T-helper 1 cell treated with Interleukin-12 subunit alpha and Interleukin-12 subunit beta and Interleukin-4 antibody, amounts not matched to agents 30 μg/mL and 1 μg/mL, for 36 hours (primary cell): ENCODE results near the gene WASL.
"Not testable (repeated sequence)": the region's sequence is repeated elsewhere in the genome, so short reads cannot be mapped to it uniquely, and the experiment has no call there.

ENCODE experiments used
- H3K27ac Mint-ChIP-seq: one replicate; pipeline ENCODE4 v1.8.0; 2021; ENCODE audit warnings: mild to moderate bottlenecking, mixed read lengths
- H3K27me3 Mint-ChIP-seq: one replicate; pipeline ENCODE4 v1.8.0; 2021; ENCODE audit warnings: low read depth, mixed read lengths
- H3K36me3 Mint-ChIP-seq: one replicate; pipeline ENCODE4 v1.8.0; 2021; ENCODE audit warnings: low read depth, mixed read lengths
- H3K4me1 Mint-ChIP-seq: one replicate; pipeline ENCODE4 v1.8.0; 2021; ENCODE audit warnings: low read depth, mixed read lengths
- H3K4me3 Mint-ChIP-seq: one replicate; pipeline ENCODE4 v1.8.0; 2021; ENCODE audit warnings: mild to moderate bottlenecking, moderate library complexity, mixed read lengths
- H3K9me3 Mint-ChIP-seq: one replicate; pipeline ENCODE4 v1.8.0; 2021; ENCODE audit warnings: mixed read lengths

Gene WASL

DNA sequence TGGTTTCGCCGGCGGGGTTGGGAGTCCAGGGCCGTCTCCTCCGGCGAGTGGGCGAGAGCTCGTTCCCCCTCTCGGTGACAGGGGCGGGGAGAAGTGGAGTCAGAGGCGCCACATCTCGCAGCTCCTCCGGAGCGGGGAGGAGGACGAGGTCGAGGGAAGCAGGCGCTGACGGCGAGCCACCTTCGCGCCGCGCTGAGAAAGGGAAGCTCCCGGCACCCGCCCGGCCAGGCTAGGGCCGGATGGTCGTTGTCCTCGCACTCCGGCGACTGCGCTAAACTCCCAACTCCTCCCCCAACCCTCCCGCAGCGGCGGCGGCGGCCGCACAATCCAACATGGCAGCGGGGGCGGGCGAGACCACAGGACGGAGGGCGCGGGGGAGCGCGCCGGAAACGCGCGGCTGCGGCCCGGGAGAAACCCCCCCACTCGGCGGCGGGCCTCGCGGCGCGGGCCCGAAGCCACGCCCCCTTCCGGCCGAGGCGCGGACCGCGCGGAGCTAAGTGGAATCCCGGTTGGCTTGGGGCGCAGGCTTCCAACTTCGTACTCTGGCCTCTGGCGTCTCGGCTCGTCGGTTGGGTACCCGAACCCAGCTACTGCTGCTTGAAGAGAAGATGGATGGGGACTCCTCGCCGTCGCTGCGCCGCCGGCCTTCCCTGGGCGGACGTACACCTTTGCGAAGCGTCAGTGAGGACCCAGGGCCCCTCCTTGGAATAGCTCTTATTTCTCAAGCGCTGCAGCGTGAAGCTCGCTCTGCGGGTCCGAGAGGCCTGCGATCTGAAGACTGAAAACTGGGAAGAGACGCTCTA is at the start of gene WASL:
Gene WASL (minus strand): TSS at position 270 of the 803 bp plus-strand sequence. CDS start 269 bp downstream, at position 1.
- Mint-ChIP-seq H3K9me3 (no peaks in the 10 kb centered on the region), H3K27me3 (peaks cover 15% of the 10 kb centered on the region), H3K4me1 (peaks cover 38% of the 10 kb centered on the region), H3K27ac (peak within 1 kb of the TSS; percentile 94), H3K36me3 (peaks cover 17% of the 10 kb centered on the region), H3K4me3 (peak within 1 kb of the TSS; percentile 89)

GRCh38 chr7:123797673-123798531 is 49.1 kb upstream of the WASL start:
- Mint-ChIP-seq H3K4me3 (no peak overlapping the region), H3K9me3 (no peaks in the 10 kb centered on the region), H3K27ac (no peak overlapping the region), H3K36me3 (no peaks in the 10 kb centered on the region), H3K27me3 (no peaks in the 10 kb centered on the region), H3K4me1 (no peaks in the 10 kb centered on the region)

DNA sequence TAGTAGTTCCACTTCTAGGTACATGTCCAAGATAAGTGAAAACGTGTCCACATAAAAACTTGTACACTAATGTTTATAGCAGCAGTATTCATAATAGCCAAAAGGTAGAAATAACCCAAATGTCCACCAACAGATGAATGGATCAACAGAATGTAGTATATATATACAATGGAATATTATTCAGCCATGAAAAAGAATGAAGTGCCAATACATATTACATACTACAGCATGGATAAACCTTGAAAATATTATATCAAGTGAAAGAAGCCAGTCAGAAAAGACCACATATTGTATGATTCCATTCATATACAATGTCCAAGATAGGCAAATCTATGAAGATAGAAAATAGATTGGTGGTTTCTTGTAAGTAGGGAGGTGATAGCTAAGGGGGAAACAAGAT is 47.8 kb upstream of the WASL start:
- no peak overlapping the region for H3K4me3 Mint-ChIP-seq
- H3K9me3 Mint-ChIP-seq = no peaks in the 10 kb centered on the region
- H3K27ac Mint-ChIP-seq = no peak overlapping the region
- no peaks in the 10 kb centered on the region for H3K36me3 Mint-ChIP-seq
- no peaks in the 10 kb centered on the region for H3K4me1 Mint-ChIP-seq
- H3K27me3 Mint-ChIP-seq = no peaks in the 10 kb centered on the region

DNA sequence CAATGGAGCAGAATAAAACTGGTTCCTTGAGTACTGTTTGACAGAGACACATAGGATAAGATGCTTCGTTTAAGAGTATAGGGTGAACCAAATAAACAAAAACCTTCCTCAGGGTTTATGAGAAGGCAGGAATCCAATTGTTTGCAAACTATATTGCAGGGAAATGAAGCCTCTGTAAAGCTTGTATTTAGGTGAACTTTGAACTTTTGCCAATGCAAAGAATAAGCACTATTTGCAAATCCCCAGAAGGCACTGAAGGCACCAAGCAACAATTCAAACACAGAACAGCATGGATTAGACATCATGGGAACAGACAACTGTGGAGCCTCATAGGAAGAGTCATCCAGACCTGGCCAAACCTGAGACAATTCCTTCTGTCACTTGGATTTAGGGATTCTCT is 47.1 kb upstream of the WASL start:
- H3K9me3 Mint-ChIP-seq = no peaks in the 10 kb centered on the region
- H3K27ac Mint-ChIP-seq = no peak overlapping the region
- no peak overlapping the region for H3K4me3 Mint-ChIP-seq
- no peaks in the 10 kb centered on the region for H3K36me3 Mint-ChIP-seq
- no peaks in the 10 kb centered on the region for H3K4me1 Mint-ChIP-seq
- H3K27me3 Mint-ChIP-seq = no peaks in the 10 kb centered on the region

GRCh38 chr7:123795116-123795515 is 46.3 kb upstream of the WASL start:
- H3K4me1 Mint-ChIP-seq, H3K4me3 Mint-ChIP-seq, H3K27me3 Mint-ChIP-seq, H3K36me3 Mint-ChIP-seq, H3K27ac Mint-ChIP-seq, H3K9me3 Mint-ChIP-seq: not testable (repeated sequence)

DNA sequence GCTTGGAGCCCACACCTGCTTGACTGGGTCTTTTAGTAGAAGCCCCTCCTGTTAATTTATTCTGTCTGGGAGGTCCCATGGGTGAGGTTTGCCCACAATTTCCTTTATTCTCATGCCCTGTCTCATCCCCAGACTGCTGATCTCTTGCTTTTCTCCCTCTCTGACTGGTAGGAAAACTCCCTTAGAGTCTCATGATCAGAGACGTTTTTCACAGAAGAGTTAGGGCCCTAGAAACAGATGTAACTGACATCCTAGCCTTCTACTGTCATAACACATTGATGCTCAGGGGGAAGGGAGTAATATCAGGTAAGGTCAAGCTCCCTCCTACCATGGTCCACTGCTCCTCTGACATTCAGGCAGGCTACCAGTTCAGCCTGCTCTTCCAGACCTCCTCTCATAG is 43.7 kb upstream of the WASL start:
- H3K36me3 Mint-ChIP-seq = no peaks in the 10 kb centered on the region
- H3K27ac Mint-ChIP-seq = no peak overlapping the region
- no peaks in the 10 kb centered on the region for H3K4me1 Mint-ChIP-seq
- H3K27me3 Mint-ChIP-seq = no peaks in the 10 kb centered on the region
- H3K9me3 Mint-ChIP-seq = no peaks in the 10 kb centered on the region
- H3K4me3 Mint-ChIP-seq = no peak overlapping the region

DNA sequence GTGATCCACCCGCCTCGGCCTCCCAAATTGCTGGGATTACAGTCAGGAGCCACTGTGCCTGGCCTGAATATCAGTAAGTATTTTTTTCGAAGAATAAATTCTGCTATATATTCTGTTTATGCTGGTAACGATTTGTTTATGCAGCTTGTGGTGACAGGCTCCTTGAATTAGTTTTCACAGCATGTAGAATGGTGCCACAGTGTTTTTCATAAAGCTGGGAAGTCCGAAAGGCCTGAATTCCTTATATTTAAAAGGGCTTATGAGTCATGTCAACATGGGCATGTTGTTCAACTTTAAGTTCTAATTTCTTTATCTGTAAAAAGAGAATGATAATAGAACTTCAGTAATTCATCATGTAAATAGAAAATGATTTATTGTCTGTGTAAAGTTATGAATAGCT is 42.2 kb upstream of the WASL start:
- no peaks in the 10 kb centered on the region for H3K9me3 Mint-ChIP-seq
- H3K27me3 Mint-ChIP-seq = no peaks in the 10 kb centered on the region
- no peak overlapping the region for H3K27ac Mint-ChIP-seq
- no peaks in the 10 kb centered on the region for H3K36me3 Mint-ChIP-seq
- no peak overlapping the region for H3K4me3 Mint-ChIP-seq
- no peaks in the 10 kb centered on the region for H3K4me1 Mint-ChIP-seq

GRCh38 chr7:123789817-123790216 is 41.0 kb upstream of the WASL start:
- no peaks in the 10 kb centered on the region for H3K36me3 Mint-ChIP-seq
- H3K27ac Mint-ChIP-seq = no peak overlapping the region

GRCh38 chr7:123789206-123789784 is 40.5 kb upstream of the WASL start:
- Mint-ChIP-seq H3K4me3 (no peak overlapping the region), H3K27me3 (no peaks in the 10 kb centered on the region), H3K9me3 (no peaks in the 10 kb centered on the region), H3K36me3 (no peaks in the 10 kb centered on the region), H3K27ac (no peak overlapping the region), H3K4me1 (no peaks in the 10 kb centered on the region)

More at GRCh38 chr7:123789817-123790216, 41.0 kb upstream of the WASL start:
- no peaks in the 10 kb centered on the region for H3K9me3 Mint-ChIP-seq
- no peaks in the 10 kb centered on the region for H3K27me3 Mint-ChIP-seq
- H3K4me3 Mint-ChIP-seq = no peak overlapping the region
- H3K4me1 Mint-ChIP-seq = no peaks in the 10 kb centered on the region

DNA sequence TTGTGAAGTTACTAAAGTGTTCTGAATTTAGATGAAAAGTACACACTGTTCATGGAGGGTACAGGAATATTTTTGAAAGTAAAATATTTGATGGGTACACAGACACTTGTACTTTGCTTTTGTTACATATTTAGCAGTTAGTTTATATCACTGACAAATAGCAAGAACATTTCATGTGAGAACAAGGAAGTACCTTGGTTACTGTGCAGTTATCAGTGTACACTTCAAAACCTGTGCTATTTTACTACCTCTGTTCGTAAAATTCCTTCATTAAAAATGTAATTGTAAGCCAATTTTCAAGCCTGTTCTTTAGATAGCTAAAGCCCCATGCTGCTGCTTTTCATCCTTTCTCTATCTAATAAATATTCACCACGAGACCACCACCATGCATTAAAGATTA is 39.8 kb upstream of the WASL start:
- no peaks in the 10 kb centered on the region for H3K27me3 Mint-ChIP-seq
- no peaks in the 10 kb centered on the region for H3K9me3 Mint-ChIP-seq
- no peak overlapping the region for H3K27ac Mint-ChIP-seq
- H3K36me3 Mint-ChIP-seq = no peaks in the 10 kb centered on the region
- H3K4me1 Mint-ChIP-seq = no peaks in the 10 kb centered on the region
- no peak overlapping the region for H3K4me3 Mint-ChIP-seq

GRCh38 chr7:123787220-123788007 is 38.6 kb upstream of the WASL start:
- Mint-ChIP-seq H3K4me3 (no peak overlapping the region), H3K9me3 (no peaks in the 10 kb centered on the region), H3K27ac (no peak overlapping the region), H3K27me3 (peaks cover 4% of the 10 kb centered on the region), H3K4me1 (no peaks in the 10 kb centered on the region), H3K36me3 (no peaks in the 10 kb centered on the region)

DNA sequence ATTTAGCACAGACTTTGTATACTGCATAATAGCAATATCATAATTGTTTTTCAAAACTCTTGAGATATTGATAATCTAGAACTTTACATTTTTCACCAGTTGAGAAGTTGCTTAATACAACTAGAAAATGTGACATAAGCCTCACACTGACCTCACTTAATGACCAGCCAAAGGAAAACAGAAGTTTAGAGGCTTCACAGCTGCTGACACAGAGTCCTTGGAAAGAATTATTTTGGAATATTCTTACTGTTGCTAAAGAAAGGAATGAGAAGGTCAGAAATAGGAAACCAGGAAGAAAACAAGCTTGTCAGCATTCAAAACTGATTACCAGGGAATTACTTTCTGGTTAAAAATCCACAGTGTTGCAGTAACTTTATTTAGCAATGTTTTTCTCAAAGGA is 35.5 kb upstream of the WASL start:
- H3K27me3 Mint-ChIP-seq = peaks cover 13% of the 10 kb centered on the region
- H3K4me1 Mint-ChIP-seq = no peaks in the 10 kb centered on the region
- no peaks in the 10 kb centered on the region for H3K36me3 Mint-ChIP-seq
- no peak overlapping the region for H3K4me3 Mint-ChIP-seq
- no peak overlapping the region for H3K27ac Mint-ChIP-seq
- H3K9me3 Mint-ChIP-seq = no peaks in the 10 kb centered on the region

DNA sequence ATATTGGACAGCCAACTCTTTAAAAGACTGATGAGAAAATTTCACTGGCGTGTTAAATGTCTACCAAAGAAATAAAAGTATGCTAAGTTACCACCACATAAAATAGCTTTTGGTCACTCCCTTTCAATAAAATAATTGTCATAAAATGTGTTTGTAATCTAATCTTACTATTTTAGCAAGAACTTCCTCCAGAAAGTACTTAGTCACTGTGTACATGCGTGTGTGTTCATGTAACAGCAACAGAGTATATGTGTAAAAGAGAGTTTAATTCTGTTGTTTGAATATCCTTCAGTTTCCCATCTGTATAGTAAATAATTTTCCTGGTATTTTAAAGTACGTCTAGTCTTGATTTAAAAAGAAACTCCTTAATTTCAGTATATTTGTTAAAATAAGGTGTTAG is 35.0 kb upstream of the WASL start:
- H3K36me3 Mint-ChIP-seq = no peaks in the 10 kb centered on the region
- no peaks in the 10 kb centered on the region for H3K9me3 Mint-ChIP-seq
- H3K4me3 Mint-ChIP-seq = no peak overlapping the region
- no peaks in the 10 kb centered on the region for H3K4me1 Mint-ChIP-seq
- peaks cover 13% of the 10 kb centered on the region for H3K27me3 Mint-ChIP-seq
- no peak overlapping the region for H3K27ac Mint-ChIP-seq

GRCh38 chr7:123782071-123782798 is 33.4 kb upstream of the WASL start:
- Mint-ChIP-seq H3K27ac (no peak overlapping the region), H3K4me1 (no peaks in the 10 kb centered on the region), H3K36me3 (no peaks in the 10 kb centered on the region), H3K4me3 (no peak overlapping the region), H3K9me3 (no peaks in the 10 kb centered on the region), H3K27me3 (peaks cover 19% of the 10 kb centered on the region)
